Measurements from ENCODE around the gene RTN4.

RTN4 gene

GRCh38 chr2:54952425-54952824 is 97.8 kb downstream of the RTN4 start:
- DNase-seq (ENCODE audit: low spot score) = no peak

- DNase-seq (ENCODE audit: low spot score) = no peak
These were observed 99.4 kb downstream of the RTN4 start for GRCh38 chr2:54950811-54951210.

- no peak for DNase-seq (ENCODE audit: low spot score)
These were observed 100.8 kb downstream of the RTN4 start for GRCh38 chr2:54949431-54949830.

- no peak for DNase-seq (ENCODE audit: low spot score)
These were observed 102.1 kb downstream of the RTN4 start for GRCh38 chr2:54948120-54948519.

- no peak for DNase-seq (ENCODE audit: low spot score)
These were observed 102.6 kb downstream of the RTN4 start for GRCh38 chr2:54947646-54948045.

- no peak for DNase-seq (ENCODE audit: low spot score)
These were observed 103.1 kb downstream of the RTN4 start for GRCh38 chr2:54947136-54947535.

GRCh38 chr2:54946220-54946805 is 103.9 kb downstream of the RTN4 start:
- DNase-seq (ENCODE audit: low spot score) = no peak

- DNase-seq (ENCODE audit: low spot score) = no peak
These were observed 104.6 kb downstream of the RTN4 start for GRCh38 chr2:54945391-54946219.

- no peak for DNase-seq (ENCODE audit: low spot score)
These were observed 105.4 kb downstream of the RTN4 start for GRCh38 chr2:54944724-54945326.

- DNase-seq (ENCODE audit: low spot score) = no peak
These were observed 107.9 kb downstream of the RTN4 start for GRCh38 chr2:54942373-54942772.

GRCh38 chr2:54941248-54941984 is 108.8 kb downstream of the RTN4 start:
- DNase-seq (ENCODE audit: low spot score) = no peak

- DNase-seq (ENCODE audit: low spot score) = no peak
These were observed 109.5 kb downstream of the RTN4 start for GRCh38 chr2:54940723-54941122.

GRCh38 chr2:54939446-54940118 is 110.7 kb downstream of the RTN4 start:
- no peak for DNase-seq (ENCODE audit: low spot score)

- DNase-seq (ENCODE audit: low spot score) = no peak
These were observed 113.5 kb downstream of the RTN4 start for GRCh38 chr2:54936766-54937165.

- DNase-seq (ENCODE audit: low spot score) = no peak
These were observed 114.9 kb downstream of the RTN4 start for GRCh38 chr2:54935389-54935788.

GRCh38 chr2:54931473-54931872 is 118.8 kb downstream of the RTN4 start:
- DNase-seq (ENCODE audit: low spot score) = no peak

- DNase-seq (ENCODE audit: low spot score) = no peak
These were observed 121.5 kb downstream of the RTN4 start for GRCh38 chr2:54928719-54929118.

GRCh38 chr2:54927751-54928615 is 122.3 kb downstream of the RTN4 start:
- DNase-seq (ENCODE audit: low spot score) = no peak

- no peak for DNase-seq (ENCODE audit: low spot score)
These were observed 123.0 kb downstream of the RTN4 start for GRCh38 chr2:54927085-54927750.

GRCh38 chr2:54925022-54925421 is 125.2 kb downstream of the RTN4 start:
- no peak for DNase-seq (ENCODE audit: low spot score)

- DNase-seq (ENCODE audit: low spot score) = no peak
These were observed 126.1 kb downstream of the RTN4 start for GRCh38 chr2:54924121-54924520.
